Epithelial cell of proximal tubule (primary cell): ENCODE data around the gene NPHS1. TPM values are rescaled to one million over a fixed set of nuclear protein-coding genes. Genes with fewer than 3 reads are reported as not detected.

Source experiments
- DNase-seq: peaks from one replicate; pipeline ENCODE4 v3.0.0-alpha.2; 2011; ENCODE audit warnings: low read depth
- H3K4me3 ChIP-seq: 2 replicates; pipeline ENCODE4 v1.5.1; 2011; ENCODE audit warnings: low read depth, mild to moderate bottlenecking, low read length
- total RNA-seq: library from RNA; depleted of rRNA; stranded (reverse); fragments of >200 nt; gene quantifications from 2 replicates; pipeline ENCODE4 v1.2.3, GENCODE V29; 2015
- TF ChIP-seq, protein P1 (sequence below): conservative IDR thresholded peaks from 2 replicates; pipeline ENCODE4 v1.5.1; 2012; ENCODE audit warnings: low read depth, mild to moderate bottlenecking, low read length

The NPHS1 gene
- total RNA-seq, 1 donor from 2014 or later: not detected

DNA sequence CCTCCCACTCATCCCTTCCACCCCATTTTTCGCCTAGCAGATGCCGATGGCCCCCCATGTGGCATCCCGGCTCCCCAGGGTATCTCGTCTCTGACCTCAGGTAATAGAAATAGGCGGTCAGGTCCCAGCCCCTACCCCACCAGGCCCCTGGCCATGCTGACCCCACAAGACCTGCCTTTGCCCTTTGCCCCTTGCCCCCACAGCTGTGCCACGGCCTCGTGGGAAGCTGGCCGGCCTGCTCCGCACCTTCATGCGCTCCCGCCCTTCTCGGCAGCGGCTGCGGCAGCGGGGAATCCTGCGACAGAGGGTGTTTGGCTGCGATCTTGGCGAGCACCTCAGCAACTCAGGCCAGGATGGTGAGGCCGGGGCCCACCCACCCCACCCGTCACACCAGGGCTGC, 71.6 kb downstream of the NPHS1 start:
- TF ChIP-seq, protein P1, sequence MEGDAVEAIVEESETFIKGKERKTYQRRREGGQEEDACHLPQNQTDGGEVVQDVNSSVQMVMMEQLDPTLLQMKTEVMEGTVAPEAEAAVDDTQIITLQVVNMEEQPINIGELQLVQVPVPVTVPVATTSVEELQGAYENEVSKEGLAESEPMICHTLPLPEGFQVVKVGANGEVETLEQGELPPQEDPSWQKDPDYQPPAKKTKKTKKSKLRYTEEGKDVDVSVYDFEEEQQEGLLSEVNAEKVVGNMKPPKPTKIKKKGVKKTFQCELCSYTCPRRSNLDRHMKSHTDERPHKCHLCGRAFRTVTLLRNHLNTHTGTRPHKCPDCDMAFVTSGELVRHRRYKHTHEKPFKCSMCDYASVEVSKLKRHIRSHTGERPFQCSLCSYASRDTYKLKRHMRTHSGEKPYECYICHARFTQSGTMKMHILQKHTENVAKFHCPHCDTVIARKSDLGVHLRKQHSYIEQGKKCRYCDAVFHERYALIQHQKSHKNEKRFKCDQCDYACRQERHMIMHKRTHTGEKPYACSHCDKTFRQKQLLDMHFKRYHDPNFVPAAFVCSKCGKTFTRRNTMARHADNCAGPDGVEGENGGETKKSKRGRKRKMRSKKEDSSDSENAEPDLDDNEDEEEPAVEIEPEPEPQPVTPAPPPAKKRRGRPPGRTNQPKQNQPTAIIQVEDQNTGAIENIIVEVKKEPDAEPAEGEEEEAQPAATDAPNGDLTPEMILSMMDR: no peak
- H3K4me3 ChIP-seq: no peak overlapping the region
- DNase-seq: no peak

DNA sequence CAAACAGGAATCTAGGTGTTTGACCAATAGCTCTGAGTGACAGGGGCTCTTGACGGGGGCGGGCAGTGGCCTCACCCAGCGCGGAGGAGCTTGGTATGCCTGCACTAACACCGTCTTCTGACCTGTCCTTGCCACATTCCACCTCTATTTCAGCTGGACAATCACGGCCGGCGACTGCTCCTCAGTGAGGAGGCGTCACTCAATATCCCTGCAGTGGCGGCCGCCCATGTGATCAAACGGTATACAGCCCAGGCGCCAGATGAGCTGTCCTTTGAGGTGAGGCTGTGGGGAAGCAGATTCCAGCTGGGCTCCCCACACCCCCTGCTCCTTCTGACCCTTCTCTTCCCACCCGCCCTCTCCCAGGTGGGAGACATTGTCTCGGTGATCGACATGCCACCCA, 72.2 kb downstream of the NPHS1 start:
- H3K4me3 ChIP-seq: no peak overlapping the region
- TF ChIP-seq, protein P1: no peak
- DNase-seq: no peak

DNA sequence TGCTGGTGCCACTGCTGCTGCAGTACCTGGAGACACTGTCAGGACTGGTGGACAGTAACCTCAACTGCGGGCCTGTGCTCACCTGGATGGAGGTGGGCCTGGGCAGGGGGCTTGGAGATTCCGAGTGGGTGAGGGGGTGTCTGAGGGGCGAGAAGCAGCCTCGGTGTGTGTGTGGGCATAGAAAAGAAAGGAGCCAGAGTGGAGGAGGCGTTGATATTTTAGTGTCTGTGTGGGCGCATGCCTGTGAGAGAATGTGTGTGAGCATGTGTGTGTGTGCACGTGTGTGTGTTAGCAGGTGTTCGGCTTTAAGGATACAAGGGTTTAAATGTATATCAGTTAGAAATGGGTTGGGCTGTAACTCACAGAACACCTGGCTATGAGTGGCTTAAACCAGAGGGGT, 73.3 kb downstream of the NPHS1 start:
- no peak overlapping the region for H3K4me3 ChIP-seq
- TF ChIP-seq, protein P1: no peak

DNA sequence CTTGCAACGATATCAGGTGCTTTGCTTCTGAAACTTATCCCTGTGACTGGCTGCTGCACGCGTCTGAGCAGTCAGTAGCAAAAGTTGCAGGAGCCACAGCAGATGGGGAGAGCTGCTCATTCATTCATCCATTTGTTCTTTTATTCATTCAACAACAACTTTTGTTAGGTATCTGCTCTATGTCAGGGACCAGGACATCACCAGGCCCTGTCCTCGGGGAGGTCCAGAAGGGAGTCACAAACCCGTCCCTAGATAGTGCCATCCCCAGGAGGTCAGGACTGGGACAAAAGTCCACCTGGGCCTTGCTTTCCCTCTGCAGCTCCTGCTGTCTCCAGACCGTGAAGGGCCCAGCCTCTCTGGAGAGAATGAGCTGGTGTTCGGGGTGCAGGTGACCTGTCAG, 74.3 kb downstream of the NPHS1 start:
- TF ChIP-seq, protein P1: no peak

More for the DNA sequence above, 73.3 kb downstream of the NPHS1 start:
- no peak for DNase-seq

DNA sequence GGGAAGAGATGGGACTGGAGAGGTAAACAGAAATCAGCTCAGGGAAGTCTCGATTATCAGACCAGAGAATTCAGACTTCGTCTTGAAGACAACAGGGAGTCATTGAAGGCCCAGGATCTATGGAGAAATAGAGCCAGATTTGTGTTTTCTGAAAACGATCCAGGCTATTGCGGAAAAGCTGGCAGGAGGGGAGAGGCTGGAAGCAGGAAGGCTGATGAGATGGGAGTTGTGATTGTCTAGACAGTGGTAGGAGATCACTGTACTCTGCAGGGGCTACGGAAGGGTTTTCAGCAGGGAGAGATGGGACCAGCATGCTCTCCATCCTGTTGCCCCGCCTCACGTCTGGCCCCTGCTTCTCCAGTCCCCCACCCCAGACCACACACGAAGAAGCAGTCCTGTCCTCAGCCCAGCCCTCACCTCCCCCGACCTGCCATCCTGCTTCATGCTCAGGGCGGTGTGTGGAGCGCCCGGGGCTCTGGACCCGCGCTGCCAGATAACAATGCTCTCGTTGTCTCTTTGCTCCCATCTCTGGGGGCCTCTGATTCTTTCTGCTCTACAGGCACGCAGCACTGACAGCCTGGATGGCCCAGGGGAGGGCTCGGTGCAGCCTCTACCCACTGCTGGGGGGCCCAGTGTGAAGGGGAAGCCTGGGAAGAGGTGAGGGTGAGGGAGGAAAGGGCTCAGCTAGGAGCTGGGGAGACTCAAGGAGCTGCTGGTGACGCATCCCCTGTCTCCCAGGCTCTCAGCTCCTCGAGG, 75.0 kb downstream of the NPHS1 start:
- TF ChIP-seq, protein P1: no peak
- H3K4me3 ChIP-seq: no peak overlapping the region
- DNase-seq: no peak

More for the DNA sequence above, 74.3 kb downstream of the NPHS1 start:
- no peak overlapping the region for H3K4me3 ChIP-seq
- no peak for DNase-seq

DNA sequence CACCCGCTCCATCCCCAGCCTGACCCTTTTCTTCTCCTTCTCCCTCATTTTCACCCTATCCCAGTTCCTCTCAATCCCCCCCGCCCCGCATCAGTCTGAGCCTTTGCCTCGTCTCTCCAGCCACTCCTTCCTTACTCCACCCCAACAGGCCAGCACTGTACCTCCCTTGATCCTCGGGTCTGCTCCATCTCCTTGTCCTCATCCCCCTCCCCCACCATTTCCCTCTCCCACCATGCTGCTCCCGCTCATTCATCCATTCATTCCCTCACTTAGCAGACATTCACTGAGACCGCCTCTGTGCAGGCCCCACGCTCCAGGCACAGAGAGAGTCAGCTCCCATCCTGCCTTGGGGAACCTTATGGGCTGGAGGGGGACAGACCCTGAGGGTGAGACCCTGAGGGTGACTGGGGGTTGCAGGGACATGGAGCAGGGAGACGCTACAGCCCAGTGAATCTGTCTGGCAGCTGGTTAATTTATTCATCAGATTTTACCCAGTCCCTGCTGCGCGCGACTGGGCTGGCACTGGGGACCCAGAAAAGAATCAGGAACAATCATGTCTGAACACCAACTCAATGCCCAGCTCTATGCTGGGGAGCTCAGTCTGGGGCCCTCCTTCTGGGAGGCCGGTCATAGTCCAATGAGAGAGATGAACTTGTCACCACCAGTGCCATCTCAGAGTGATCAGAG, 76.1 kb downstream of the NPHS1 start:
- no peak for DNase-seq
- TF ChIP-seq, protein P1: no peak
- H3K4me3 ChIP-seq: peak overlapping the region; percentile 62

Other genes with a start within 250 kb of the NPHS1 start
- gene HAUS5, start 239.8 kb downstream of the NPHS1 start, total RNA-seq: 19.2 and 19.7 TPM in 2 replicates
- gene RBM42, start 223.5 kb downstream of the NPHS1 start, total RNA-seq: 114 and 116 TPM in 2 replicates
- 0.35 TPM in 1 of 2 replicates, not detected in the other for gene ETV2, start 210.8 kb downstream of the NPHS1 start, total RNA-seq
- gene COX6B1, start 204.2 kb downstream of the NPHS1 start, total RNA-seq: 496 and 575 TPM in 2 replicates
- gene UPK1A, start 186.0 kb downstream of the NPHS1 start, total RNA-seq: not detected in 2 replicates
- gene ZBTB32, start 147.9 kb downstream of the NPHS1 start, total RNA-seq: not detected in 2 replicates
- 7.4 and 20.2 TPM in 2 replicates for gene KMT2B, start 134.5 kb downstream of the NPHS1 start, total RNA-seq
- gene IGFLR1, start 110.1 kb downstream of the NPHS1 start, total RNA-seq: 7.9 and 15.3 TPM in 2 replicates
- 5.9 and 6.5 TPM in 2 replicates for gene U2AF1L4, start 107.1 kb downstream of the NPHS1 start, total RNA-seq
- gene PSENEN, start 106.9 kb downstream of the NPHS1 start, total RNA-seq: 49.6 and 63.7 TPM in 2 replicates
- gene LIN37, start 103.9 kb downstream of the NPHS1 start, total RNA-seq: 12.7 and 18.9 TPM in 2 replicates
- gene HSPB6, start 95.5 kb downstream of the NPHS1 start, total RNA-seq: 0.14 and 2.0 TPM in 2 replicates
- gene PROSER3, start 94.3 kb downstream of the NPHS1 start, total RNA-seq: 14.3 and 14.7 TPM in 2 replicates
- gene ARHGAP33, start 76.9 kb downstream of the NPHS1 start, total RNA-seq: 2.6 and 13.3 TPM in 2 replicates
- gene PRODH2, start 39.7 kb downstream of the NPHS1 start, total RNA-seq: not detected in 2 replicates
- not detected in 2 replicates for gene KIRREL2, start 4.4 kb upstream of the NPHS1 start, total RNA-seq
- gene APLP1, start 16.1 kb upstream of the NPHS1 start, total RNA-seq: 1.1 and 8.4 TPM in 2 replicates
- 3.9 and 10.7 TPM in 2 replicates for gene NFKBID, start 48.0 kb upstream of the NPHS1 start, total RNA-seq
- not detected in 2 replicates for gene HCST, start 50.0 kb upstream of the NPHS1 start, total RNA-seq
- not detected in 2 replicates for gene TYROBP, start 55.8 kb upstream of the NPHS1 start, total RNA-seq
- 6.2 and 12.7 TPM in 2 replicates for gene LRFN3, start 83.9 kb upstream of the NPHS1 start, total RNA-seq
- 23.2 and 34.5 TPM in 2 replicates for gene SDHAF1, start 142.7 kb upstream of the NPHS1 start, total RNA-seq
- gene SYNE4, start 156.3 kb upstream of the NPHS1 start, total RNA-seq: 4.4 and 5.3 TPM in 2 replicates
- 24.3 and 39.7 TPM in 2 replicates for gene ALKBH6, start 161.7 kb upstream of the NPHS1 start, total RNA-seq
- 0.51 and 4.3 TPM in 2 replicates for gene CLIP3, start 180.4 kb upstream of the NPHS1 start, total RNA-seq
- 3.3 and 7.0 TPM in 2 replicates for gene THAP8, start 201.8 kb upstream of the NPHS1 start, total RNA-seq
- gene WDR62, start 202.4 kb upstream of the NPHS1 start, total RNA-seq: 12.7 and 20.7 TPM in 2 replicates